NOMO-1 treated with dmso at 0.1 percent for 144 hours (cell line): ENCODE results near the gene SKP1.
A peak's percentile ranks its signal among the peaks of the same experiment; 100 is the strongest.
"Not testable (repeated sequence)": the region's sequence is repeated elsewhere in the genome, so short reads cannot be mapped to it uniquely, and the experiment has no call there.

Experiments used
- DNase-seq: peaks from one replicate; lab custom pipeline; 2025; ENCODE audit not compliant: unreplicated experiment; lab: John Stamatoyannopoulos, UW

Gene SKP1

GRCh38 chr5:134176511-134177368 is at the start of gene SKP1:
SKP1 (minus strand) TSS chr5:134176950; CDS start chr5:134174022, 2,928 bp downstream.
- DNase-seq, result peak; percentile 77

- peak; percentile 91 for DNase-seq
Measured at GRCh38 chr5:134225780-134226440, 49.2 kb upstream of the SKP1 start, which contains the start of gene PPP2CA. PPP2CA (minus strand) TSS chr5:134226073; CDS start chr5:134225861, 212 bp downstream.

GRCh38 chr5:134224888-134225779 is 48.4 kb upstream of the SKP1 start:
- peak; percentile 27 for DNase-seq

GRCh38 chr5:134223406-134224248 is 46.9 kb upstream of the SKP1 start:
- DNase-seq, result no peak

GRCh38 chr5:134221690-134222089 is 44.9 kb upstream of the SKP1 start:
- not testable (repeated sequence) for DNase-seq

GRCh38 chr5:134215757-134216156 is 39.0 kb upstream of the SKP1 start:
- no peak for DNase-seq

GRCh38 chr5:134211263-134212031 is 34.7 kb upstream of the SKP1 start:
- not testable (repeated sequence) for DNase-seq

- no peak for DNase-seq
Measured at GRCh38 chr5:134209477-134210245, 32.9 kb upstream of the SKP1 start.

GRCh38 chr5:134207696-134208095 is 30.9 kb upstream of the SKP1 start:
- no peak for DNase-seq

- DNase-seq, result no peak
Measured at GRCh38 chr5:134206627-134207160, 29.9 kb upstream of the SKP1 start.

- DNase-seq, result no peak
Measured at GRCh38 chr5:134204575-134204974, 27.8 kb upstream of the SKP1 start.

- no peak for DNase-seq
Measured at GRCh38 chr5:134203630-134204029, 26.9 kb upstream of the SKP1 start.

GRCh38 chr5:134195666-134196065 is 18.9 kb upstream of the SKP1 start:
- no peak for DNase-seq

GRCh38 chr5:134189031-134189430 is 12.3 kb upstream of the SKP1 start:
- DNase-seq, result no peak

GRCh38 chr5:134188092-134188491 is 11.3 kb upstream of the SKP1 start:
- no peak for DNase-seq

GRCh38 chr5:134184155-134185135 is 7.7 kb upstream of the SKP1 start:
- peak; percentile 79 for DNase-seq

GRCh38 chr5:134183481-134183880 is 6.7 kb upstream of the SKP1 start:
- no peak for DNase-seq
